T-helper 1 cell treated with Interleukin-12 subunit alpha and Interleukin-12 subunit beta and Interleukin-4 antibody, amounts not matched to agents 30 μg/mL and 1 μg/mL, for 36 hours (primary cell): ENCODE data around the gene AMN.
A peak's percentile ranks its signal among the peaks of the same experiment; 100 is the strongest.

Experiments
- H3K27ac Mint-ChIP-seq: one replicate; pipeline ENCODE4 v1.8.0; 2021; ENCODE audit warnings: mild to moderate bottlenecking, mixed read lengths
- H3K27me3 Mint-ChIP-seq: one replicate; pipeline ENCODE4 v1.8.0; 2021; ENCODE audit warnings: low read depth, mixed read lengths
- H3K36me3 Mint-ChIP-seq: one replicate; pipeline ENCODE4 v1.8.0; 2021; ENCODE audit warnings: low read depth, mixed read lengths
- H3K4me1 Mint-ChIP-seq: one replicate; pipeline ENCODE4 v1.8.0; 2021; ENCODE audit warnings: low read depth, mixed read lengths
- H3K4me3 Mint-ChIP-seq: one replicate; pipeline ENCODE4 v1.8.0; 2021; ENCODE audit warnings: mild to moderate bottlenecking, moderate library complexity, mixed read lengths
- H3K9me3 Mint-ChIP-seq: one replicate; pipeline ENCODE4 v1.8.0; 2021; ENCODE audit warnings: mixed read lengths

AMN gene

GRCh38 chr14:102949062-102949800 lies 26.8 kb downstream of the AMN start:
- Mint-ChIP-seq H3K27ac (peak overlapping the region; percentile 72), H3K4me3 (peak overlapping the region; percentile 19), H3K27me3 (no peaks in the 10 kb centered on the region), H3K9me3 (no peaks in the 10 kb centered on the region), H3K4me1 (peaks cover 14% of the 10 kb centered on the region), H3K36me3 (no peaks in the 10 kb centered on the region)

DNA sequence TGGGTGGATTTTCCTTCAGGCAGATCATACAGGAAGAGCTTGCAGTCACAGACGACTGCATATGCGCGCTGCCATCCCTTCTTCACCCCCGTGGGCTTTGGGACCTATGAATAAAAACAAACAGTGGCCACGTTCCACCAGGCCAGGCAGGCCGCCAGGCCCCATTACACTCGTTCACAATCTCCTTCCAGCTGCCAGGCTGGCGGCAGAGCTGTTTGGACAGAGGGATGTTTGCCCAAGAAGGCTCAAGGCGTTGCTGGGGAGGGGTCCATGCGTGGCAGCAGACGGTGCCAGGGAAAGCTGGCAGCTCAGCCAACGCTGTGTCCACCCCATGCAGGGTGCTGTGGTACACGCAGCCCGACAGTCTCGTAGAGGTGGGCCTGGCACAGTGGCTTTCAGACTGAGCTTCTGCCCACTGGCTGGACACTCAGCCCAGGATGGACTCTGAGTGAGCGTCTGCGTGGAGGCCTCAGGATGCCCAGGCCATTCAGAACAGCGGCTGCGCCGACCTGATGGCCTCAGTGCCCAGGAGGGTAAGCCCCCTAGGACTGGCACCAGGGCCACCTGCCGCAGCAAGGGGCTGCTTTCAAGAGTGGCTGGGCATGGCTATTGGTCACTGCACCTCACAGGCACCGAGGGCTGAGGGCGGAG lies 27.5 kb downstream of the AMN start:
- H3K9me3 Mint-ChIP-seq: no peaks in the 10 kb centered on the region
- no peaks in the 10 kb centered on the region for H3K36me3 Mint-ChIP-seq
- H3K27me3 Mint-ChIP-seq: no peaks in the 10 kb centered on the region
- H3K4me3 Mint-ChIP-seq: no peak overlapping the region
- no peak overlapping the region for H3K27ac Mint-ChIP-seq
- peaks cover 14% of the 10 kb centered on the region for H3K4me1 Mint-ChIP-seq

GRCh38 chr14:102951034-102951433 lies 28.6 kb downstream of the AMN start:
- Mint-ChIP-seq H3K36me3 (no peaks in the 10 kb centered on the region), H3K27me3 (no peaks in the 10 kb centered on the region), H3K4me3 (no peak overlapping the region), H3K9me3 (no peaks in the 10 kb centered on the region), H3K4me1 (peaks cover 14% of the 10 kb centered on the region), H3K27ac (no peak overlapping the region)

GRCh38 chr14:102951799-102952198 lies 29.3 kb downstream of the AMN start:
- Mint-ChIP-seq H3K4me3 (no peak overlapping the region), H3K27me3 (no peaks in the 10 kb centered on the region), H3K9me3 (no peaks in the 10 kb centered on the region), H3K36me3 (no peaks in the 10 kb centered on the region), H3K27ac (no peak overlapping the region), H3K4me1 (peaks cover 14% of the 10 kb centered on the region)

DNA sequence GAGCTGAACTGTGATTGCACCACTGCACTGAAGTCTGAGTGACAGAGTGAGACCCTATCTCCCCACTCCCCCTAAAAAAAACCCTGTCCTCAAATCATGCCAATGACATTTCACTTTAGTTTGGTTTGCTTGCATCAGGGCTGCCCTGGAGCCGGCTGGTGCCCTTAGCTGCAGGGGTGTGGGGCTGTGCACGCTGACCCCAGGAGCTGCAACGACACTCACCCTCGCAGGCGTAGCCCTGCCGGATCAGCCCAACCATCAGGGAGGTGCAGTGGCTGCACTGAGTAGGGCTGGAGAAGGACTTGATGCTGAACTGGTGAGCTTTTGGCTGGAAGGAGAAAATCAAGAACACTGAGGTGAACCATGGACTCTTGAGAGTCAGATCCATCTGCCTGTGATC lies 29.8 kb downstream of the AMN start:
- Mint-ChIP-seq H3K4me1 (peaks cover 11% of the 10 kb centered on the region), H3K9me3 (no peaks in the 10 kb centered on the region), H3K36me3 (no peaks in the 10 kb centered on the region), H3K4me3 (no peak overlapping the region), H3K27me3 (no peaks in the 10 kb centered on the region), H3K27ac (no peak overlapping the region)

DNA sequence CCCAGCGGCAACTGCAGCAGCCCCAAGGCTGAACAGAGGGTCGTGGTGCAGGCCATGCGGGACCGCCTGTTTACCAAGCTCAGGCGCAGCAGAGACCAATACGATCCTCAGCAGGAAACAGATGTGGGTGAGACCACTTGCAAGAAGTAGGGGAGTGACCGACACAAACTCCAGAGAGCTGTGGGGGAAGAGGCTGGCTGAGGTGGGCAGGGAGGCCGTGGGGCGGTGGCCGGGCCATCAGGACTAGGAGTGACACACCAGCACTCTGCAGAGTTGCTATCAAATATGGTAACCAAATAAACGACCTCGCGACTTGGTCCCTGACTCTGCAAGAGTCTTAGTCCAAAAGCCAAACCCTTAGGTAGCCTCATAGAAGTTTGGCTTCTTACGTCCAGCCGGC lies 30.6 kb downstream of the AMN start:
- Mint-ChIP-seq H3K27me3 (no peaks in the 10 kb centered on the region), H3K9me3 (no peaks in the 10 kb centered on the region), H3K4me1 (peaks cover 9% of the 10 kb centered on the region), H3K36me3 (no peaks in the 10 kb centered on the region), H3K4me3 (no peak overlapping the region), H3K27ac (no peak overlapping the region)

- no peaks in the 10 kb centered on the region for H3K36me3 Mint-ChIP-seq
- H3K4me3 Mint-ChIP-seq: no peak overlapping the region
- peaks cover 4% of the 10 kb centered on the region for H3K4me1 Mint-ChIP-seq
- H3K27me3 Mint-ChIP-seq: no peaks in the 10 kb centered on the region
- no peak overlapping the region for H3K27ac Mint-ChIP-seq
- H3K9me3 Mint-ChIP-seq: no peaks in the 10 kb centered on the region
Observed at GRCh38 chr14:102954081-102954789, 31.8 kb downstream of the AMN start.

DNA sequence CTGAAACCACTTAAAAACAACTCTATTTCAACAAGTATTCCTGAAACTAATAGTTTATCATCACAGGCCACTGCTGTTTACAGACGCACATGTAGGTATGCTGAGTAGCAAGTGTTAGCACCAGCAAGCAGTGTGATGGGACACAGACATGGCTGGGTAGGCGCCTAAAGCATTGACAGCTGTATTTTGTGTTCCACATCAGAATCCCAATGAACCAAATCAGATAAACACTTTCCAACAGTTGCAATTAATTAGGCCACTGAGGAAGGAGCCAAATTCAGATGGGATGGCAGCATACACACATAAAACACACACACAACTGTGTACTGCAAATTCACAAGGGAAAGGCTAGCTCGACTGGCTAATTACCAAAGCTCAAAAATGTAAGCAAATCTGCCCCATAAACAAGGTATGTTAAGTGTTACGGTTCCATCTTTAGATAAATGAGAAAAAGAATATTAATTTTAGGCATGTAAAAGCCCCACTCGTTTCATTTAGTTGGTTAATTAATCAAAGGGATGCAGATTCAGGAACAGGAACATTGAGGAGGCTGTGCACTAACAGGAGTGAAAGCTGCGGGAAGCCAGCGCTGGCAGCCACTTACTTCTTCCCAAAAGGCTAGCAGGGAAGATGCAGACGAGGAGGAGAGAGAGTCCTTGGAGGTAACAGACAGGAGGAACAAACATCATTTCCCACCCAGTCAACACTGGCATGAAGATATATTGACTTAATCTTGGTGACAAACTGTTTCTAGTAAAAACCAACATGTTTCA lies 33.4 kb downstream of the AMN start:
- Mint-ChIP-seq H3K27ac (no peak overlapping the region), H3K9me3 (no peaks in the 10 kb centered on the region), H3K36me3 (no peaks in the 10 kb centered on the region), H3K27me3 (no peaks in the 10 kb centered on the region), H3K4me3 (no peak overlapping the region), H3K4me1 (no peaks in the 10 kb centered on the region)

- H3K27me3 Mint-ChIP-seq: no peaks in the 10 kb centered on the region
- no peak overlapping the region for H3K27ac Mint-ChIP-seq
- H3K36me3 Mint-ChIP-seq: no peaks in the 10 kb centered on the region
- H3K4me3 Mint-ChIP-seq: no peak overlapping the region
- no peaks in the 10 kb centered on the region for H3K4me1 Mint-ChIP-seq
- no peaks in the 10 kb centered on the region for H3K9me3 Mint-ChIP-seq
Observed at GRCh38 chr14:102957222-102957621, 34.8 kb downstream of the AMN start.

DNA sequence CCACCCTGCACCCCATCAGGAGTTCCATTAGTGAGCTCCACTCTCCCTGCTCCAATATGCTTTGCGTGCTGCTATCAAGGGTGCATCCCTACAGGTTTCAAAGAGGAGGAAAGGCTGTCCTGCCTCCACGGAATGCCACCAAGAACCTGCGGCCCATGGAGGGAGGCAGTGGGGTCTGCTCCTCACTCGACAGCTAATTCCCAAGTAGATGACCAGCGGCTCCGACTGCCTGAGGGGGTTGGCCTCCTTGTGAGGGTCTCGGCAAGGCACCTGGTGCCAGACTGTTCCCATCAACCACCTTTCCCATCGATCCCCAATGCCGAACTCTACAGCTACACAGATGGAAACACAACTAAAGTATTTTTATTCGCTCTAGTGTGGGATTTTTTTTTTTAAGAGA lies 36.0 kb downstream of the AMN start:
- H3K27ac Mint-ChIP-seq: no peak overlapping the region
- no peaks in the 10 kb centered on the region for H3K36me3 Mint-ChIP-seq
- H3K27me3 Mint-ChIP-seq: no peaks in the 10 kb centered on the region
- no peaks in the 10 kb centered on the region for H3K4me1 Mint-ChIP-seq
- H3K9me3 Mint-ChIP-seq: no peaks in the 10 kb centered on the region
- H3K4me3 Mint-ChIP-seq: no peak overlapping the region

GRCh38 chr14:102962111-102962627 lies 39.7 kb downstream of the AMN start:
- no peaks in the 10 kb centered on the region for H3K27me3 Mint-ChIP-seq
- H3K27ac Mint-ChIP-seq: no peak overlapping the region
- no peaks in the 10 kb centered on the region for H3K9me3 Mint-ChIP-seq
- H3K4me1 Mint-ChIP-seq: no peaks in the 10 kb centered on the region
- H3K36me3 Mint-ChIP-seq: no peaks in the 10 kb centered on the region
- H3K4me3 Mint-ChIP-seq: no peak overlapping the region

DNA sequence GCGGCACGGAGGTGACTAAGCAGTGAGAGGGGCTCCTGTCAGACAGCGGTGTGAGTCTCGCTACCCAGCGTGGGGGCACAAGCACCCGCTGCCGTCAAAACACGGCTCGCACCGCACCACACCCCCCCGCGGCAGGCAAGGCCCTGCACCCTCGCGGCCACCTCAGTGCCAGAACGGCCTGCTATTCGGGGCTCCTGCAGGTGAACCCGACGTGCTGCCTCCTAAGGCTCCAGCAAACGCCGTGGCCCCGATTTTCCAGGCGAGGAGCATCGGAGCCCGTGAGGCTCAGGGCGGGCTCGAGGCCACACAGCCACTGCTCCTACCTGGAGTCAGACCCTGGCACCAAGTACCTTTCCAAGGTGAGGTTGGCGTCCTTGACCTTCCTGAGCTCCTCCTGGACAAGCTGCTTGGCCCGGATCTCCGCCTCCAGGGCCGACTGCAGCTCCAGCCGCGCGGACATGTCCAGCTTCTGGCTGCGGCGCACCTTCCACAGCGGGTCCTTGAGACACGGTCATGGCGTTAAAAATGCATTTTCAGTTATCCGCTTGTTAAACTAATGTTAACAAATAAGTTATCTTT lies 41.8 kb downstream of the AMN start:
- no peaks in the 10 kb centered on the region for H3K27me3 Mint-ChIP-seq
- no peaks in the 10 kb centered on the region for H3K4me1 Mint-ChIP-seq
- no peak overlapping the region for H3K27ac Mint-ChIP-seq
- no peaks in the 10 kb centered on the region for H3K36me3 Mint-ChIP-seq
- no peak overlapping the region for H3K4me3 Mint-ChIP-seq
- no peaks in the 10 kb centered on the region for H3K9me3 Mint-ChIP-seq

DNA sequence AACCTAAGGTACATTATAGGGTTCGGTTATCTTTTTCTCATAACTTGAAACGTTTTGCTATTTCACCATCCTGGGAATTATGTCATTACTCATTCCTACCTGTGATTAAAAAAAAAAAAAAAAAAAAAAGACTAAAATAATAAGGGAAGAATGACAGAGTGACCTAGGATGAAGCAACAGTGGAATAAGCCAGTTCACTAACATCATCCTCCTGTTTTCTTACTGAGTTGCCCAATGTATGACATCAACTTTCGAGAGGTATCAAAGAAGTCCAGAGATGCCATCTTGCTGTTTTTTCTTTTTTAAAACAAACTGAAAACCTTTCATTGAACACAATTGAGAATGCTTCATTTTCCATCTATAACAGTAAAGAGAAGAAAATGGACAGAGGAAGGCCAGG lies 42.8 kb downstream of the AMN start:
- Mint-ChIP-seq H3K9me3 (no peaks in the 10 kb centered on the region), H3K36me3 (no peaks in the 10 kb centered on the region), H3K4me1 (no peaks in the 10 kb centered on the region), H3K4me3 (no peak overlapping the region), H3K27me3 (no peaks in the 10 kb centered on the region), H3K27ac (no peak overlapping the region)

DNA sequence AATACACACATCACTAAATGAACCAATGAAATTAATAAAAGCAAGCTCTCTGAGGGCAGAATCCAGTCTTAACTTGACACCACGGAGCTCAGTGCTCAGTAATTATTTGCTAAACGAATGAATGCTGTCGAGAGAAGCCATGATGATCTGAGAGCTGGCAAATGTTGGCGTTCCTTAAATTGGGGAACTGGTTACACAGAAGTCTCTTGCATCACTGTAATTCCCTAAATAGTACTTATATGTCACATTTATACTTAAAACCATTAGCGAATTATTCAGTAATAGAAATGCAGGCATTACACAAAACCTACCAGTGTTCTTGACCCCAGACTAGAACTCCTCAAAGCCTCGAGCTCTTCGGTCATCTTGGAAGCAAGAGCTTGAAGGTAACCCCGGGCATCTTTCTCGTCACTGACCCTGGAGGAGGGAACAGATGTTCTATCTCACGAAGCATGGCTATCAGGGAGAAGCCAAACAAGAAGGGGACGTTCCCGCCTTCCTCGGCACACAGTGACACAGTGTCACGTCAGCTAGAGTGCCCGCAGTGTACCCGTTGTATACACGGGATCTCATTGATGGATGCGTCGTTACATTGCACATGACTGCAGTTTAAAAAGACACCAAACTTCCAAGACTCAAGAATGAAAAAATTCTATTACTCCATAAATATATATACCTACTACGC lies 43.6 kb downstream of the AMN start:
- Mint-ChIP-seq H3K36me3 (no peaks in the 10 kb centered on the region), H3K4me1 (no peaks in the 10 kb centered on the region), H3K27ac (no peak overlapping the region), H3K4me3 (no peak overlapping the region), H3K9me3 (no peaks in the 10 kb centered on the region), H3K27me3 (no peaks in the 10 kb centered on the region)
